Brain microvascular endothelial cell (primary cell): Measurements from ENCODE around the gene CCDC157.

Source experiments
- DNase-seq: peaks from one replicate; pipeline ENCODE4 v3.0.0-alpha.2; 2020
- H3K27ac ChIP-seq: fragments of 250-450 bp; sonication (Bioruptor Pico); 2 replicates; pipeline ENCODE4 v1.5.1; 2020; ENCODE audit warnings: mild to moderate bottlenecking, moderate library complexity
- H3K27me3 ChIP-seq: fragments of 250-450 bp; sonication (Bioruptor Pico); replicated peaks from 2 replicates; pipeline ENCODE4 v1.5.1; 2020; ENCODE audit warnings: mild to moderate bottlenecking
- H3K36me3 ChIP-seq: fragments of 250-450 bp; sonication (Bioruptor Pico); replicated peaks from 2 replicates; pipeline ENCODE4 v1.5.1; 2020; ENCODE audit warnings: mild to moderate bottlenecking
- H3K4me3 ChIP-seq: 2 replicates; pipeline ENCODE4 v1.5.1; 2011; ENCODE audit warnings: low read depth, mild to moderate bottlenecking, control low read depth, low read length, moderate library complexity
- CTCF ChIP-seq: IDR thresholded peaks from 2 replicates; pipeline ENCODE4 v1.5.1; 2011; ENCODE audit warnings: low read depth, mild to moderate bottlenecking, moderate library complexity, low read length, control low read depth, inconsistent platforms; ENCODE audit errors: missing control alignments
- in situ Hi-C: cut with HindIII; loops from 2 replicates; pipeline ENCODE4 v1.10.0; 2017; ENCODE audit warnings: low sequenced_read_pairs, low pct_ligation_motif_present

The CCDC157 gene

GRCh38 chr22:30344447-30345200 lies 12.2 kb upstream of the CCDC157 start:
- TF ChIP-seq CTCF = no peak
- H3K27me3 ChIP-seq = no peaks in the 10 kb centered on the region
- peaks cover 89% of the 10 kb centered on the region for H3K36me3 ChIP-seq
- in situ Hi-C loops = no loop called here
- no peak overlapping the region for H3K27ac ChIP-seq
- H3K4me3 ChIP-seq = no peak overlapping the region
- no peak for DNase-seq

GRCh38 chr22:30347255-30347892 lies 9.4 kb upstream of the CCDC157 start:
- Histone ChIP-seq H3K4me3 (no peak overlapping the region), H3K27ac (no peak overlapping the region), H3K27me3 (no peaks in the 10 kb centered on the region), H3K36me3 (peaks cover 85% of the 10 kb centered on the region)
- no peak for TF ChIP-seq CTCF
- no peak for DNase-seq
- in situ Hi-C loops = no loop called here

GRCh38 chr22:30348404-30348803 lies 8.4 kb upstream of the CCDC157 start:
- TF ChIP-seq CTCF = no peak
- Histone ChIP-seq H3K27ac (no peak overlapping the region), H3K36me3 (peaks cover 80% of the 10 kb centered on the region), H3K27me3 (no peaks in the 10 kb centered on the region), H3K4me3 (no peak overlapping the region)
- in situ Hi-C loops = no loop called here
- no peak for DNase-seq

- Histone ChIP-seq H3K4me3 (no peak overlapping the region), H3K36me3 (peaks cover 76% of the 10 kb centered on the region), H3K27ac (no peak overlapping the region), H3K27me3 (no peaks in the 10 kb centered on the region)
- in situ Hi-C loops = no loop called here
- DNase-seq = no peak
- TF ChIP-seq CTCF = no peak
These were observed 8.0 kb upstream of the CCDC157 start for GRCh38 chr22:30348809-30349208.

- peaks cover 52% of the 10 kb centered on the region for H3K36me3 ChIP-seq
These were observed 5.6 kb upstream of the CCDC157 start for GRCh38 chr22:30351226-30351625.

More at GRCh38 chr22:30351226-30351625, 5.6 kb upstream of the CCDC157 start:
- DNase-seq = no peak
- H3K27ac ChIP-seq = no peak overlapping the region
- in situ Hi-C loops = no loop called here
- no peak overlapping the region for H3K4me3 ChIP-seq
- H3K27me3 ChIP-seq = no peaks in the 10 kb centered on the region
- TF ChIP-seq CTCF = no peak
